ENCODE measurements around the gene CYB561A3.

CYB561A3 gene

GRCh38 chr11:61350803-61351202, 10.9 kb downstream of the CYB561A3 start:
- TF ChIP-seq REST (IDR thresholded peaks at IDR 0.05; ENCODE audit: low read depth) = no peak
- TF ChIP-seq TCF12 (IDR thresholded peaks at IDR 0.05; ENCODE audit: low read depth) = no peak
- TF ChIP-seq CEBPB (IDR thresholded peaks at IDR 0.05) = no peak
- TF ChIP-seq MAX (IDR thresholded peaks at IDR 0.05) = no peak
- no peak for TF ChIP-seq TEAD4 (IDR thresholded peaks at IDR 0.05)
- TF ChIP-seq EGR1 (IDR thresholded peaks at IDR 0.05) = no peak
- TF ChIP-seq CREB1 (IDR thresholded peaks at IDR 0.05; ENCODE audit: low read depth) = no peak
- no peak for TF ChIP-seq YY1 (IDR thresholded peaks at IDR 0.05; ENCODE audit: low read depth)
- TF ChIP-seq USF1 (IDR thresholded peaks at IDR 0.05) = no peak
- TF ChIP-seq TAF1 (IDR thresholded peaks at IDR 0.05; ENCODE audit: low read depth) = no peak
- no peak for TF ChIP-seq RAD21 (IDR thresholded peaks at IDR 0.05; ENCODE audit: low read depth)
- TF ChIP-seq EP300 (IDR thresholded peaks at IDR 0.05; ENCODE audit: borderline replicate concordance) = no peak
- no peak for TF ChIP-seq FOXM1 (IDR thresholded peaks at IDR 0.05; ENCODE audit: borderline replicate concordance, low read depth)
- TF ChIP-seq ZBTB7A (IDR thresholded peaks at IDR 0.05; ENCODE audit: low read depth) = no peak
- TF ChIP-seq NFIC (IDR thresholded peaks at IDR 0.05) = no peak

- TF ChIP-seq FOXM1 (IDR thresholded peaks at IDR 0.05; ENCODE audit: borderline replicate concordance, low read depth) = no peak
- no peak for TF ChIP-seq NFIC (IDR thresholded peaks at IDR 0.05)
- no peak for TF ChIP-seq MAX (IDR thresholded peaks at IDR 0.05)
- no peak for TF ChIP-seq TCF12 (IDR thresholded peaks at IDR 0.05; ENCODE audit: low read depth)
- no peak for TF ChIP-seq RAD21 (IDR thresholded peaks at IDR 0.05; ENCODE audit: low read depth)
- no peak for TF ChIP-seq CREB1 (IDR thresholded peaks at IDR 0.05; ENCODE audit: low read depth)
- TF ChIP-seq TEAD4 (IDR thresholded peaks at IDR 0.05) = no peak
- no peak for TF ChIP-seq USF1 (IDR thresholded peaks at IDR 0.05)
- no peak for TF ChIP-seq EP300 (IDR thresholded peaks at IDR 0.05; ENCODE audit: borderline replicate concordance)
- no peak for TF ChIP-seq EGR1 (IDR thresholded peaks at IDR 0.05)
- no peak for TF ChIP-seq CEBPB (IDR thresholded peaks at IDR 0.05)
- TF ChIP-seq YY1 (IDR thresholded peaks at IDR 0.05; ENCODE audit: low read depth) = no peak
- TF ChIP-seq ZBTB7A (IDR thresholded peaks at IDR 0.05; ENCODE audit: low read depth) = no peak
- TF ChIP-seq REST (IDR thresholded peaks at IDR 0.05; ENCODE audit: low read depth) = no peak
These were observed 11.3 kb downstream of the CYB561A3 start for GRCh38 chr11:61350336-61350735.

GRCh38 chr11:61349916-61350315, 11.8 kb downstream of the CYB561A3 start:
- no peak for TF ChIP-seq CEBPB (IDR thresholded peaks at IDR 0.05)
- TF ChIP-seq RAD21 (IDR thresholded peaks at IDR 0.05; ENCODE audit: low read depth) = no peak
- no peak for TF ChIP-seq FOXM1 (IDR thresholded peaks at IDR 0.05; ENCODE audit: borderline replicate concordance, low read depth)
- TF ChIP-seq ZBTB7A (IDR thresholded peaks at IDR 0.05; ENCODE audit: low read depth) = no peak
- TF ChIP-seq TEAD4 (IDR thresholded peaks at IDR 0.05) = no peak
- no peak for TF ChIP-seq TCF12 (IDR thresholded peaks at IDR 0.05; ENCODE audit: low read depth)
- no peak for TF ChIP-seq EP300 (IDR thresholded peaks at IDR 0.05; ENCODE audit: borderline replicate concordance)
- TF ChIP-seq REST (IDR thresholded peaks at IDR 0.05; ENCODE audit: low read depth) = no peak
- TF ChIP-seq YY1 (IDR thresholded peaks at IDR 0.05; ENCODE audit: low read depth) = no peak
- TF ChIP-seq EGR1 (IDR thresholded peaks at IDR 0.05) = no peak
- TF ChIP-seq CREB1 (IDR thresholded peaks at IDR 0.05; ENCODE audit: low read depth) = no peak
- no peak for TF ChIP-seq NFIC (IDR thresholded peaks at IDR 0.05)
- TF ChIP-seq USF1 (IDR thresholded peaks at IDR 0.05) = no peak
- TF ChIP-seq MAX (IDR thresholded peaks at IDR 0.05) = no peak
- no peak for TF ChIP-seq TAF1 (IDR thresholded peaks at IDR 0.05; ENCODE audit: low read depth)

All from Ishikawa (cell line).